IPS-11a (cell line): ENCODE data around the gene OR4C12.
"Not testable (repeated sequence)": the region's sequence is repeated elsewhere in the genome, so short reads cannot be mapped to it uniquely, and the experiment has no call there.

ENCODE experiments used
- H3K4me3 ChIP-seq: one replicate; pipeline ENCODE4 v1.5.1; 2013; ENCODE audit warnings: low read depth, low read length, control low read depth

OR4C12 gene

DNA sequence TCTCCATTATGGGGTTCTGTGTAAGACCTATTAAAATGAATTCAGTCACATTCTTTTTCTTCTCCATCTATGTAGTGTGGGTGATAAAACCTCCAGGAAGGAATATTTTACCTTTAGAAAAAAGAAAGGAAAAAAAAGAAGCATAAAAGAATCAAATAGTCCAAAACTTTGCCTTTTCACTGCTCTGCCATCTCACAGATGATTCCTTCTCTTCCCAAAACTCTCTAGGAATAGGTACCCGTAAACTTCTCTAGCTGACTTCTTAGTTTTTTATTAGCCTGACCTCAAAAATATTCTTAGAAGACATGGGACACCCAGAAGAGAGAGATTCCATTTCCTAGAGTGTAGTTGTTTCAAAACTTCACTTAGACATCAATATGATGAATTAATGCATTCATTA is at the start of gene OR4C12:
OR4C12 (minus strand) TSS at position 101 of the 400 bp plus-strand sequence; CDS start at position 67, 34 bp downstream.
- not testable (repeated sequence) for H3K4me3 ChIP-seq

GRCh38 chr11:50030193-50030592 is 47.9 kb upstream of the OR4C12 start:
- no peak overlapping the region for H3K4me3 ChIP-seq

- H3K4me3 ChIP-seq: no peak overlapping the region
Observed at GRCh38 chr11:49995565-49995964, 13.2 kb upstream of the OR4C12 start.

DNA sequence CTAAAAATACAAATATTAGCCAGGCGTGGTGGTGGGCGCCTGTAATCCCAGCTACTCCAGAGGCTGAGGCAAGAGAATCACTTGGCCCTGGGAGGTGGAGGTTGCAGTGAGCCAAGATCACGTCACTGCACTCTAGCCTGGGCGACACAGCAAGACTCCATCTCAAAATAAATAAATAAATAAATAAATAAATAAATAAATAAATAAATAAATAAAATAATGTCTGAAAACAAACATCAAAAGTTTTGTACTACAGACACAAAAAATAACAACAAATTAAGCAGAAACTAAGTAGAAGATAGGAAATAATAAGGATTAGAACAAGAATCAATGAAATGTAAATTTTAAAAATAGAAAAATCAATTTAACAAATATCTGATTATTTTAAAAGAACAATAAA is 8.9 kb downstream of the OR4C12 start:
- not testable (repeated sequence) for H3K4me3 ChIP-seq

DNA sequence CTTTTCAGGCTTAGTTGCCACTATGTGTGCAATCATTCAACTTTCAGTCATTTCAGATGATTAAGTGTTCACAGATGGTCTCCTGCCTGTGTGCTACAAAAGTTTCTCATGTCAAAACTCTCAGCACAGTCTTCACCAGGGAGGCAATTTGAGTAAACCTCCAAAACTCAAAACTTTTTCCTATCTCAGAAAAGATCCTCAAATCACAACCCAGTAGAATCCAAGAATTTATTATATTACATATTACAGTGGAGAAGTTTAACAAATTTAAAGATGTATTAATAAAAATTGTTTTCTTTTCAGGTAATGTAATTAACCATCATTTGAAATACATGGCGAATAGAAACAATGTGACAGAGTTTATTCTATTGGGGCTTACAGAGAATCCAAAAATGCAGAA is 30.2 kb downstream of the OR4C12 start, which contains the start of gene OR4C13:
OR4C13 (plus strand) TSS at position 301 of the 400 bp plus-strand sequence; CDS start at position 333, 32 bp downstream.
- H3K4me3 ChIP-seq: no peak within 1 kb of the TSS

DNA sequence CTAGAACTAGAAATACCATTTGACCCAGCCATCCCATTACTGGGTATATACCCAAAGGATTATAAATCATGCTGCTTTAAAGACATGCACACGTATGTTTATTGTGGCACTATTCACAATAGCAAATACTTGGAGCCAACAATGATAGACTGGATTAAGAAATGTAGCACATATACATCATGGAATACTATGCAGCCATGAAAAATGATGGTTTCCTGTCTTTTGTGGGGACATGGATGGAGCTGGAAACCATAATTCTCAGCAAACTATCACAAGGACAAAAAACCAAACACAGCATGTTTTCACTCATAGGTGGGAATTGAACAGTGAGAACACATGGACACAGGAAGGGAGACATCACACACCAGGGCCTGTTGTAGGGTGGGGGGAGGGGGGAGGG is 33.6 kb downstream of the OR4C12 start:
- not testable (repeated sequence) for H3K4me3 ChIP-seq
